DND-41 (cell line): ENCODE results near the gene IFFO2.

ENCODE experiments used
- ATAC-seq: fragments of 200-7000 bp; cut with Tn5 transposase; 3 replicates; pipeline ENCODE4 v1.9.1; 2021; ENCODE audit warnings: low read depth; ENCODE audit not compliant: insufficient read depth
- DNase-seq: peaks from one replicate; pipeline ENCODE4 v3.0.0-alpha.2; 2020
- H2AFZ ChIP-seq: 2 replicates; pipeline ENCODE4 v1.6.0; 2012; ENCODE audit warnings: low read depth, low read length
- H3K27ac ChIP-seq: 2 replicates; pipeline ENCODE4 v1.5.1; 2012; ENCODE audit warnings: low read length, inconsistent platforms
- H3K27me3 ChIP-seq: fragments of 200-600 bp; sonication (generic); 2 replicates; pipeline ENCODE4 v1.6.0; 2012; ENCODE audit warnings: low read length, mild to moderate bottlenecking, inconsistent platforms; ENCODE audit not compliant: insufficient read depth, poor library complexity
- H3K36me3 ChIP-seq: 2 replicates; pipeline ENCODE4 v1.5.1; 2012; ENCODE audit warnings: low read length, inconsistent platforms; ENCODE audit not compliant: insufficient read depth
- H3K4me1 ChIP-seq: 2 replicates; pipeline ENCODE4 v1.5.1; 2012; ENCODE audit warnings: mild to moderate bottlenecking, low read length; ENCODE audit not compliant: insufficient read depth
- H3K4me2 ChIP-seq: 2 replicates; pipeline ENCODE4 v1.6.0; 2012; ENCODE audit warnings: mild to moderate bottlenecking, moderate library complexity, low read length, inconsistent platforms; ENCODE audit not compliant: insufficient read depth
- H3K4me3 ChIP-seq, 2 experiments: fragments of 200-600 bp in 1 of 2; shearing (Covaris generic) in 1 of 2; 2 replicates each; pipeline ENCODE4 v1.5.1; 2012 to 2016; ENCODE audit warnings: inconsistent platforms in 2 of 2, low read length in 2 of 2, mild to moderate bottlenecking in 2 of 2, low read depth in 1 of 2, moderate library complexity in 1 of 2
- H3K79me2 ChIP-seq: 2 replicates; pipeline ENCODE4 v1.6.0; 2012; ENCODE audit warnings: low read length, inconsistent platforms; ENCODE audit not compliant: insufficient read depth
- H3K9ac ChIP-seq: 2 replicates; pipeline ENCODE4 v1.6.0; 2012; ENCODE audit warnings: low read depth, mild to moderate bottlenecking, inconsistent platforms, low read length, moderate library complexity
- H3K9me3 ChIP-seq: 2 replicates; pipeline ENCODE4 v1.5.1; 2012; ENCODE audit warnings: low read length, moderate library complexity, mild to moderate bottlenecking, inconsistent platforms; ENCODE audit not compliant: insufficient read depth, severe bottlenecking
- H4K20me1 ChIP-seq: 2 replicates; pipeline ENCODE4 v1.6.0; 2012; ENCODE audit warnings: low read length; ENCODE audit not compliant: insufficient read depth
- EZH2 ChIP-seq: IDR thresholded peaks from 3 replicates; pipeline ENCODE4 v1.6.1; 2012; ENCODE audit warnings: borderline replicate concordance, low read depth, mild to moderate bottlenecking, moderate library complexity, low read length, inconsistent platforms; ENCODE audit not compliant: severe bottlenecking
- TF ChIP-seq, protein P1 (sequence below): IDR thresholded peaks from 2 replicates; pipeline ENCODE4 v1.5.1; 2012; ENCODE audit warnings: borderline replicate concordance, low read length, moderate library complexity, mild to moderate bottlenecking; ENCODE audit not compliant: poor library complexity, severe bottlenecking; ENCODE audit errors: extremely low read depth

Gene IFFO2

DNA sequence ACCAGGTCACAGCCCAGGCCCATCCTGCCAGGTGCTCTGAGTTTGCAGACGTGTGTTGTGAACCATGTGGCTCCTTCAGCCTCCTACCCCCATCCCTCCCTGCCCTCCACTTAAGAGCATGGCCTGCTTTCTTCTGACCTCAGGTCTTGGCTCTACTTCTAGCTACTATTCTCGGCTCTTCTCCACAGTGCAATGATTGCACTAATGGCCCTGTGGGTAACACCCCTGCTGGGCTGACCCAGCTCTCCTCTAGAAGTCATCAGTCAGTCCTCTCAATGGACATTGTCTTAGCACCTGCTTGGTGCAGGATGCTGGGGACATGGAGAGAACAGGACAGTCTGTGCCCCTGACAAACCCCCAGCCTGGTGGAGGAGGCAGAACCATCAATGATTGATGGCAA is 22.2 kb upstream of the IFFO2 start:
- no peak overlapping the region for H3K9ac ChIP-seq
- H3K4me3 ChIP-seq = no peak overlapping the region
- H3K4me2 ChIP-seq = no peak overlapping the region
- TF ChIP-seq, protein P1, sequence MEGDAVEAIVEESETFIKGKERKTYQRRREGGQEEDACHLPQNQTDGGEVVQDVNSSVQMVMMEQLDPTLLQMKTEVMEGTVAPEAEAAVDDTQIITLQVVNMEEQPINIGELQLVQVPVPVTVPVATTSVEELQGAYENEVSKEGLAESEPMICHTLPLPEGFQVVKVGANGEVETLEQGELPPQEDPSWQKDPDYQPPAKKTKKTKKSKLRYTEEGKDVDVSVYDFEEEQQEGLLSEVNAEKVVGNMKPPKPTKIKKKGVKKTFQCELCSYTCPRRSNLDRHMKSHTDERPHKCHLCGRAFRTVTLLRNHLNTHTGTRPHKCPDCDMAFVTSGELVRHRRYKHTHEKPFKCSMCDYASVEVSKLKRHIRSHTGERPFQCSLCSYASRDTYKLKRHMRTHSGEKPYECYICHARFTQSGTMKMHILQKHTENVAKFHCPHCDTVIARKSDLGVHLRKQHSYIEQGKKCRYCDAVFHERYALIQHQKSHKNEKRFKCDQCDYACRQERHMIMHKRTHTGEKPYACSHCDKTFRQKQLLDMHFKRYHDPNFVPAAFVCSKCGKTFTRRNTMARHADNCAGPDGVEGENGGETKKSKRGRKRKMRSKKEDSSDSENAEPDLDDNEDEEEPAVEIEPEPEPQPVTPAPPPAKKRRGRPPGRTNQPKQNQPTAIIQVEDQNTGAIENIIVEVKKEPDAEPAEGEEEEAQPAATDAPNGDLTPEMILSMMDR = no peak
- no peaks in the 10 kb centered on the region for H4K20me1 ChIP-seq
- H3K36me3 ChIP-seq = no peaks in the 10 kb centered on the region
- no peaks in the 10 kb centered on the region for H3K4me1 ChIP-seq
- H3K79me2 ChIP-seq = no peaks in the 10 kb centered on the region
- peaks cover 6% of the 10 kb centered on the region for H3K27me3 ChIP-seq
- no peak for ATAC-seq
- no peaks in the 10 kb centered on the region for H3K9me3 ChIP-seq
- DNase-seq = no peak
- no peak overlapping the region for H3K27ac ChIP-seq
- no peak overlapping the region for H2AFZ ChIP-seq

DNA sequence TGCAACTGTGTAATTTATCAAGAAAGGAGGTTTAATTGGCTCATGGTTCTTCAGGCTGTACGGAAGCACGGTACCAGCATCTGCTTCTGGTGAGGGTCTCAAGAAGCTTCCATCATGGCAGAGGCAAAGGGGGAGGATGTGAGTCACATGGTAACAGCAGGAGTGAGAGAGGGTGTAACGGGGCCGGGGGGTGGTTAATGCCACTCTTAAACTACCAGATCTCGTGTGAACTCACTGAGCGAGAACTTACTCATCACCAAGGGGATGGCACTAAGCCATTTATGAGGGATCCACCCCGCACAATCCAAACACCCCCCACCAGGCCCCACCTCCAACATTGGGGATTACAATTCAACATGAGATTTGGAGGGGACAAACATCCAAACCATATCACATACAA is 21.0 kb upstream of the IFFO2 start:
- peaks cover 4% of the 10 kb centered on the region for H3K27me3 ChIP-seq
- H3K4me3 ChIP-seq = no peak overlapping the region
- H3K9me3 ChIP-seq = no peaks in the 10 kb centered on the region

DNA sequence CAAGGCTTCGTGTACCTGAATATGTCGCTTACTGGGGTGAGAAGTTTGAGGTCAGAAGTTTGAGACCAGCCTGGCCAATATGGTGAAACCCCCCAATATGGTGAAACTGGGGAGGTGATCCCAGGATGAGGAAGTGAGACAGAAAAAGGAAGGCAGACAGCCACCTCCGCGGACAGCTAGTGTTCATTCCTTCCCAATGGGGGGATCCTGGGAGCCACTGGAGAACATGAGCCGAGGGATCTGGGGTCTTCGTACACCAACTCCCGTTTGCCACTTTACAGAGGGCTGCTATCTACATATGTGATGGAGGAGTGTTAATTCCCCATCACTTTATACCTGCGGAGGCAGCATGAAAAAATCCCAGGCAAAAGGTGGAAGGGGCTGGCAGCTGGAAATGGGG is 19.6 kb upstream of the IFFO2 start:
- H3K4me2 ChIP-seq = no peak overlapping the region
- H3K27ac ChIP-seq = no peak overlapping the region
- DNase-seq = no peak
- no peak for ATAC-seq
- H2AFZ ChIP-seq = no peak overlapping the region
- H3K27me3 ChIP-seq = peaks cover 4% of the 10 kb centered on the region
- H3K4me1 ChIP-seq = no peaks in the 10 kb centered on the region
- no peak overlapping the region for H3K9ac ChIP-seq
- H3K9me3 ChIP-seq = no peaks in the 10 kb centered on the region
- H3K36me3 ChIP-seq = no peaks in the 10 kb centered on the region
- TF ChIP-seq EZH2 = no peak
- TF ChIP-seq, protein P1 = no peak
- H4K20me1 ChIP-seq = no peaks in the 10 kb centered on the region
- H3K79me2 ChIP-seq = no peaks in the 10 kb centered on the region
- H3K4me3 ChIP-seq = no peak overlapping the region

More for the DNA sequence above, 21.0 kb upstream of the IFFO2 start:
- Histone ChIP-seq H2AFZ (no peak overlapping the region), H3K4me1 (no peaks in the 10 kb centered on the region), H3K79me2 (no peaks in the 10 kb centered on the region), H3K27ac (no peak overlapping the region), H3K9ac (no peak overlapping the region), H4K20me1 (no peaks in the 10 kb centered on the region), H3K36me3 (no peaks in the 10 kb centered on the region), H3K4me2 (no peak overlapping the region)
- DNase-seq (no peak), ATAC-seq (no peak)
- TF ChIP-seq EZH2 = no peak
- TF ChIP-seq, protein P1 = no peak

DNA sequence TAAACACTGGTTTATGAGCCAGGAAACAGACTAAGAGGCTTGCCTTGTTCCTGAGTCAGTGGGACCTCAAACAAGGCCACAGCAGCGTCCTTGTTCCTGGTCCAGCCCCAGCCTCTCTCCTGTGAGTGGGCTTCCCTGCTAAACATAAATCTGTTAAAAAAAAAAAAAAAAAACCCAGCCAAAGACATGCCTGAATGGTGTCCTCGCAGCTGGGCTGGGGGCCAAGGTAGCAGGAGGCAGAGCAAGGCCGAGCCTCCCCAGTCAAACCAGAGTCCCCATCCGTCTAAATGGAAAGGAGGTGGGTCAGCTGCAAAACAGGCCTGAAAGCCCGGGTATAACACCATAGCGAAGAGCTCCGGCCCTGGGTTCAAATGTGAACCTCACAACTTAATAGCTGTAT is 18.1 kb upstream of the IFFO2 start:
- no peak for TF ChIP-seq EZH2
- TF ChIP-seq, protein P1 = no peak
- Histone ChIP-seq H3K27ac (no peak overlapping the region), H4K20me1 (no peaks in the 10 kb centered on the region), H3K4me3 (no peak overlapping the region), H3K4me2 (no peak overlapping the region), H3K36me3 (no peaks in the 10 kb centered on the region), H3K79me2 (no peaks in the 10 kb centered on the region), H3K27me3 (peaks cover 4% of the 10 kb centered on the region), H2AFZ (no peak overlapping the region), H3K9ac (no peak overlapping the region), H3K9me3 (no peaks in the 10 kb centered on the region), H3K4me1 (no peaks in the 10 kb centered on the region)
- DNase-seq (no peak), ATAC-seq (no peak)
